Epithelial cell of proximal tubule (primary cell): Measurements from ENCODE around the gene MFSD11. TPM values are rescaled to one million over a fixed set of nuclear protein-coding genes. Genes with fewer than 3 reads are reported as not detected.
"Not testable (repeated sequence)": the region's sequence is repeated elsewhere in the genome, so short reads cannot be mapped to it uniquely, and the experiment has no call there.

ENCODE experiments used
- DNase-seq: peaks from one replicate; pipeline ENCODE4 v3.0.0-alpha.2; 2011; ENCODE audit warnings: low read depth
- H3K4me3 ChIP-seq: 2 replicates; pipeline ENCODE4 v1.5.1; 2011; ENCODE audit warnings: low read depth, mild to moderate bottlenecking, low read length
- CTCF ChIP-seq: conservative IDR thresholded peaks from 2 replicates; pipeline ENCODE4 v1.5.1; 2012; ENCODE audit warnings: low read depth, mild to moderate bottlenecking, low read length
- total RNA-seq: library from RNA; depleted of rRNA; stranded (reverse); fragments of >200 nt; gene quantifications from 2 replicates; pipeline ENCODE4 v1.2.3, GENCODE V29; 2015

Gene MFSD11
- total RNA-seq, 1 donor from 2014 or later, result 13.5 TPM

DNA sequence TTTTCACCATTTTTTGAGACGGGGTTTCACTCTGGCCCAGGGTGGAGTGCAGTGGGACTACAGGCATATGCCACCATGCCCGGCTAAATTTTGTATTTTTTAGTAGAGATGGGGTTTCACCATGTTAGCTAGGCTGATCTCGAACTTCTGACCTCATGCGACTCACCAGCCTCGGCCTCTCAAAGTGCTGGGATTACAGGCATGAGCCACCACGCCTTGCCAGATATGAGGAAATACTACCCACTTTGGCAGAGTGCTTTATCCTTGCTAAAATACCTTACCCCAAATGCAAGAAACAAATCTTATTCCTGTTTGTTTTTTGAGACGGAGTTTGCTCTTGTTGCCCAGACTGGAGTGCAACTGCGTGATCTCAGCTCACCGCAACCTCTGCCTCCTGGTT, 67.4 kb downstream of the MFSD11 start:
- H3K4me3 ChIP-seq, result no peak overlapping the region
- no peak for TF ChIP-seq CTCF
- DNase-seq, result no peak

GRCh38 chr17:76806151-76806550, 68.2 kb downstream of the MFSD11 start:
- DNase-seq, result not testable (repeated sequence)

GRCh38 chr17:76806767-76807166, 68.8 kb downstream of the MFSD11 start:
- not testable (repeated sequence) for DNase-seq, H3K4me3 ChIP-seq

More at GRCh38 chr17:76806151-76806550, 68.2 kb downstream of the MFSD11 start:
- H3K4me3 ChIP-seq, result not testable (repeated sequence)

DNA sequence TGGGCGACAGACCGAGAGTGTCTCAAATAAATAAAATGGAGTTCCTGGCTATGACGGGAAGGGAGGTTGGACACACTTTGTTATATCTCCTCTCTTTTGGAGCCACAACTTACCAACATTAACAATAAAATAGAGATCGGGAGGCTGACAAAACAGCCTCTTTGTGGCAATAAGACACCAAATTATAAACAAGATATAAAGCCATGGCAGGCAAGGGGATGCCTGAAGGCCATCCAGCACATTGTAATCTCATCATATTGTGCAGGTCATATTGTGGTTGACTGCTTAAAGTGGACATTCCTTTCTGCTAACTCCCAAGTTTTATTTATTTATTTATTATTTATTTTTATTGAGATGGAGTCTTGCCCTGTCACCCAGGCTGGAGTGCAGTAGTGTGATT, 70.4 kb downstream of the MFSD11 start:
- DNase-seq, result no peak
- no peak overlapping the region for H3K4me3 ChIP-seq
- no peak for TF ChIP-seq CTCF

- no peak overlapping the region for H3K4me3 ChIP-seq
- DNase-seq, result no peak
These were observed 73.0 kb downstream of the MFSD11 start for GRCh38 chr17:76810956-76811355.

DNA sequence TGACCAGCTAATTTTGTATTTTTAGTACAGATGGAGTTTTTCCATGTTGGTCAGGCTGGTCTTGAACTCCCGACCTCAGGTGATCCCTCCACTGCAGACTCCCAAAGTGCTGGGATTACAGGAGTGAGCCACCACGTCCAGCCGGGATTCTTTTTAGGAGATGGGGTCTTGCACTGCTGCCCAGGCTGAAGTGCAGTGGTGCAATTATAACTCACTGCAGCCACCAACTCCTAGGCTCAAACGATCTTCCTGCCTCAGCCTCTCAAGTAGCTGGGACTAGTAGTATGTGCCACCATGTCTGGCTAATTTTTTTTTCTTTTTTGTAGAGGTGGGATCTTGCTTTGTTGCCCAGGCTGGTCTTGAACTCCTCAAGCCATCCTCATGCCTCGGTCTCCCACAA, 73.9 kb downstream of the MFSD11 start:
- no peak for TF ChIP-seq CTCF
- no peak overlapping the region for H3K4me3 ChIP-seq
- DNase-seq, result no peak

More at GRCh38 chr17:76810956-76811355, 73.0 kb downstream of the MFSD11 start:
- TF ChIP-seq CTCF, result no peak

GRCh38 chr17:76812263-76812662, 74.3 kb downstream of the MFSD11 start:
- TF ChIP-seq CTCF, result no peak
- no peak overlapping the region for H3K4me3 ChIP-seq
- DNase-seq, result no peak

DNA sequence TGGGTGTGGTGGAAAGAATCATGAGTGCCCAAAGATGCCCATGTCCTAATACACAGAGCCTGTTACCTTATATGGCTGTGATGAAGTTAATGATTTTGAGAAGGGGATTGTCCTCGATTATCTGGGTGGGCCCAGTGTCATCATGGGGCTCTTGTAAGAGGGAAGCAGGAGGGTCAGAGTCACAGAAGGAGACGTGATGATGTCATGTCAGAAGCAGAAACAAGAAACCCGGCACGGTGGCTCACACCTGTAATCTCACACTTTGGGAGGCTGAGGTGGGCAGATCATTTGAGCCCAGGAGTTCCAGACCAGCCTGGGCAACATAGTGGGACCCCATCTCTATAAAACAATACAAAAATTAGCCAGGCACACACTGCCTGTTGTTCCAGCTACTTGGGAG, 75.0 kb downstream of the MFSD11 start:
- no peak for TF ChIP-seq CTCF
- DNase-seq, result no peak
- no peak overlapping the region for H3K4me3 ChIP-seq

DNA sequence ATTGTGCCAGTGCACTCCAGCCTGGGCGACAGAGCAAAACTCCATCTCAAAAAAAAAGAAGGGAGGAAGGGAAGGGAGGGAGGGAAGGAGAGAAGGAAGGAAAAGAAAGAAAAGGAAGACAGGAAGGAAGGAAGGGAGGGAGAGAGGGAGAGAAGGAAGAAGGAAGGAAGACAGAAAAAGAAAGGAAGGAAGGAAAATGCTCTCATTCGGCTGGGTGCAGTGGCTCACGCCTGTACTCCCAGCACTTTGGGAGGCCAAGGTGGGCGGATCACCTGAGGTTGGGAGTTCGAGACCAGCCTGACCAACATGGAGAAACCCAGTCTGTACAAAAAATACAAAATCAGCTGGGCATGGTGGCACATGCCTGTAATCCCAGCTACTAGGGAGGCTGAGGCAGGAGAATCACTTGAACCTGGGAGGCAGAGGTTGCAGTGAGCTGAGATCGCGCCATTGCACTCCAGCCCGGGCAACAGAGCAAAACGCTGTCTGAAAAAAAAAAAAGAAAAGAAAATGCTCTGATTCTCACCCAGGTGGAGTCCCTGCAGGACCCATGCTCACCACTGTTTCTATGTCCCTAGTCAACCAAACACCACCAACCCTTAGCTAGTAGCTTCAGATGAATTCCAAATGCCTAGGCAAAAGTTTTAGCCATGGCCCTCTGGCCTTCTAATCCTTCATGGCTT, 78.1 kb downstream of the MFSD11 start:
- not testable (repeated sequence) for H3K4me3 ChIP-seq

More for the DNA sequence above, 78.1 kb downstream of the MFSD11 start:
- DNase-seq, result not testable (repeated sequence)
